ENCODE measurements around the gene SLC39A9. TPM values are rescaled to one million over a fixed set of nuclear protein-coding genes. Genes with fewer than 3 reads are reported as not detected.
"Not testable (repeated sequence)": the region's sequence is repeated elsewhere in the genome, so short reads cannot be mapped to it uniquely, and the experiment has no call there.

Gene SLC39A9
- total RNA-seq, 2 experiments from 2014 or later = 47.9 to 48.2 TPM

DNA sequence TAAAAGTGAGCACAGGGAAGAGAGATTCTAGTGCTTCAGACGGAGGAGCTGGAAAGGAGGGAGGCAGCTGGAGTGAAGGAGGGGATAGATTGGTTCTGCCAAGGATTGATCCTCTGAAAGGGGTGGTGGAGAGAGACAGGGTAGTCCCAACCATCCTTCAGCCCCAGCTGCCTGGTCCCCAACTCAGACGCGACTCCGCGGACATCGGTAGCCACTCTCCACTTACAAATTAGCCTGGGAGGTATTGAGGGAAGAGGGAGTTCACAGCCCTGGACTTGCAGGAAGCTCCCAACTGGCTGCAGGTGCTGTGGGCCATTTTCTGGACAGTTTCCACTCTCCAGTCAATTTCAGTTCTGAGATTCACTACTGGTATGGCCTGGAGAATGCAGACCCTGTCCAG is 87.2 kb downstream of the SLC39A9 start:
- no peak overlapping the region for H3K27ac Mint-ChIP-seq
- DNase-seq = no peak
- H3K27me3 Mint-ChIP-seq = peaks cover 67% of the 10 kb centered on the region
- no peaks in the 10 kb centered on the region for H3K9me3 Mint-ChIP-seq
- H3K36me3 Mint-ChIP-seq = no peaks in the 10 kb centered on the region
- H3K4me1 Mint-ChIP-seq = no peaks in the 10 kb centered on the region
- H3K4me3 Mint-ChIP-seq = no peak overlapping the region

DNA sequence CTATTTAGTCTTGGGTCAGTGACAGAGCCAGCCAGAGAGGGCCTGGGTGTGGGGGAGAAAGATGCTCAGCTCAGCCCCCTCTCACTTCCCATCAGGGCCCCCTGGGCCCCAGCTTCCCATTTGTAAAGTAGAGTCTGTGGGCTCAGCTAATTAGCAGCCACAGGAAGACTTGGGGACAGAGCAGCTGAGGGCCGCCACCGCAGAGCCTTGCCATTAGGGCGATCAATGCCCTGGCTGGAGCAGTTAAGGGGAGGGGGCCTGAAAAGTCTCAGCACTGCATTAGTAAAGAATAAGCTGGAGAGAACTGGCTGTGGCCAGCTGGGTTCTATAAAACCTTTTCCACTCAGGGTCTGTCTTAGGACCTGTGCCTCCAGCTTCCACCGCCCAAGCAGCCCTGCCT is 88.7 kb downstream of the SLC39A9 start:
- Mint-ChIP-seq H3K36me3 (no peaks in the 10 kb centered on the region), H3K4me3 (no peak overlapping the region), H3K9me3 (no peaks in the 10 kb centered on the region), H3K4me1 (no peaks in the 10 kb centered on the region), H3K27me3 (peaks cover 59% of the 10 kb centered on the region), H3K27ac (no peak overlapping the region)
- no peak for DNase-seq

DNA sequence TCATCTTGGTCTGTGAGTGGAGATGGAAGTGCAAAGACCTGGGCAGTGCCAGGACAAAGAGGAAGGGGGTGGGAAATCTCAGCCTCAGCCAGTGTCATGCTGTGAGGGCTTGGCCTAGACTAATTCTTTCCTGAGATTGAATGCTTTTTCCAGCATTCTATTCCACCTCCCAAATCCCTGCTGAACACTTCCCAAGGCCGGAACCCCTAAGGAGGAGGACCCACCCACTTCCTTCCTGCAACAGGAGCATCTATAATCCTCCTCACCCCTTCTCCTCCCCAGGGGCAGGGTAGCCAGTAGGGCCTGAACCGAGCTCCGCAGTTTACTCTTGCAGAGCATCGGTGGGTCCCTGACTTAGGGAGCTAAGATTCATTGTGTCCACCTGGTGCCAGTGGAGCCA is 89.3 kb downstream of the SLC39A9 start:
- Mint-ChIP-seq H3K4me1 (no peaks in the 10 kb centered on the region), H3K36me3 (no peaks in the 10 kb centered on the region), H3K27me3 (peaks cover 54% of the 10 kb centered on the region), H3K4me3 (no peak overlapping the region), H3K27ac (no peak overlapping the region), H3K9me3 (no peaks in the 10 kb centered on the region)
- no peak for DNase-seq

DNA sequence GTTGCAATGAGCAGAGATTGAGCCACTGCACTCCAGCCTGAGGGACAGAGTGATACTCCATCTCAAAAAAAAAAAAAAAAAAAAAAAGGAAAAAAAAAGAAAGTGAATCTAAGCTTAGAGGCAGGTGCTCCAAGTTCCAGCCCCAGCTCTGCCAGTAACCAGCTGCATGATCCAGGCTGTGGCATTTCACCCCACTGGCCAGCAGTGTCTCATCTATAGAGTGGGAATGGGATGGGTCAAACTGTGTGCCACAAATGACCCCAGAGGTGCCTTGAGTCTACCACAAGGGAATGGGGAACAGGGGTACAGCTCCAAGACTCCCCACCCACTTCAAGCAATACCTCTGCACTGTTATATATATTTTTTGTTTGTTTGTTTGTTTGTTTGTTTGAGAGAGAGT is 91.0 kb downstream of the SLC39A9 start:
- DNase-seq = no peak
- Mint-ChIP-seq H3K9me3 (no peaks in the 10 kb centered on the region), H3K27me3 (peaks cover 42% of the 10 kb centered on the region), H3K4me3 (no peak overlapping the region), H3K27ac (no peak overlapping the region), H3K4me1 (no peaks in the 10 kb centered on the region), H3K36me3 (no peaks in the 10 kb centered on the region)

DNA sequence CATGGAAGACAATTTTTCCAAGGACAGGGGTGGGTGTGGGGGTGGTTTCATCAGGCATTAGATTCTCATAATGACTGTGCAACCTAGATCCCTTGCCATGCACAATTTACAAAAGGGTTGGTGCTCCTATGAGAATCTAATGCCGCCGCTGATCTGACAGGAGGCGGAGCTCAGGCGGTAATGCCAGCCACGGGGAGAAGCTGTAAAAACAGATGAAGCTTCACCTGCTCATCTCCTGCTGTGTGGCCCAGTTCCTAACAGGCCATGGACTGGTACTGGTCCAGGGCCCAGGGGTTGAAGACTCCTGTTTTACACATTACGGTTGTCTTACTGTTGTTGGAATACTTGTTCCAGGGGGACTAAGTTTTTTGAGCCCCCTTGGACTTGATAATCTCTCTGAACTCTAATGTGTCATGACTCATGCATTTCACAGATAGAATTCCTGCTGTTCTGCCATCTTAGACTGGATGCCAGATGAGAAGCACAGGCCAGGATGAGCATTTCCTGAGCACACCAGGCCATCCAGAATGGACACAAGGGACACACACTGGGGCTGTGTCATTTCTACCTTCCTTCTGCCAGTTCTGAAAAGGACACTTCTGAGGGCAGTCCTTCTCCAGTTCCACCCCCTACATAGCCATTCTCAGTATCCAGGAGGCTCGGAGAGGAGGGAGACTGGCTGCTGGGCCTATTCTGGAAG is 91.9 kb downstream of the SLC39A9 start:
- Mint-ChIP-seq H3K27ac (no peak overlapping the region), H3K9me3 (no peaks in the 10 kb centered on the region), H3K4me3 (no peak overlapping the region), H3K36me3 (no peaks in the 10 kb centered on the region), H3K4me1 (no peaks in the 10 kb centered on the region), H3K27me3 (peaks cover 36% of the 10 kb centered on the region)
- no peak for DNase-seq

DNA sequence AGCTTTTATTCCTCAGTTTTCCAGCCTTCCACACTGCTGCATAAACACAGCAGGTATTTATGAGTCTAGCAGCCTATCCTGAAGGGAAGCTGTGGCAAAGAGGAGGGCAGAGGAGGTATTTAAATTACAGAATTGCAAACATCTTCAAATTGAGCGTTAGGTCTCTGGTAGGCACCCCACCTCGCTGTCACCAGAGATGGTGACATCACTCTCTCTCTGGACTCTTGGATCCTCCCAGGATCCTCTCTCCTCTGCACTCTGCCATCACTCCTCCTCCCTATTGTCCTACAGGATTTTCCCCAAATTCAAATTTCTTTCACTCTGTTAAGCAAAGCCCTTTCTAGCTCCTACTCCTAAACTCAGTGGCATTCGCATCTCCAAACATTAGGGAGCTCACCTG is 92.7 kb downstream of the SLC39A9 start:
- Mint-ChIP-seq H3K27me3 (peaks cover 28% of the 10 kb centered on the region), H3K9me3 (no peaks in the 10 kb centered on the region), H3K36me3 (no peaks in the 10 kb centered on the region), H3K4me1 (no peaks in the 10 kb centered on the region), H3K27ac (no peak overlapping the region), H3K4me3 (no peak overlapping the region)
- no peak for DNase-seq

DNA sequence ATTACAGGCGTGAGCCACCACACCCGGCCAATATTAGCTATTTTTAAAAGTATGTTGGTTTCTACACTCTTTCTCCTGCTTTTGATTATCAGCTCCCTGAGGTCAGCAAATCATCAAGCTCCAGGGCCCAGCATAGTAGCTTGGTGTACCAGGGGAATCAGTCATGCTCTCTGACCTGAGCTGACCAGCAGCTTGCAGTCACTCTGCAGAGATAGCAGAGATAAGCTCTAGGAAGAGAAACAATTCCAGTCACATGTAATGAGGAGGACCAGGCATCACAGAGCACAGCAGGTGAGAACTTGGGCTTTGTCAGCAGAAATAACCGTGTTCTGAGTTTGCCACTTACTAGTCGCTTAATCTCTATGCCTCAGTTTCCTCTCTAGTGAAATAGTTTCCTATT is 94.5 kb downstream of the SLC39A9 start:
- H3K4me1 Mint-ChIP-seq = no peaks in the 10 kb centered on the region
- H3K36me3 Mint-ChIP-seq = no peaks in the 10 kb centered on the region
- no peak overlapping the region for H3K27ac Mint-ChIP-seq
- DNase-seq = no peak
- no peak overlapping the region for H3K4me3 Mint-ChIP-seq
- peaks cover 13% of the 10 kb centered on the region for H3K27me3 Mint-ChIP-seq
- no peaks in the 10 kb centered on the region for H3K9me3 Mint-ChIP-seq

DNA sequence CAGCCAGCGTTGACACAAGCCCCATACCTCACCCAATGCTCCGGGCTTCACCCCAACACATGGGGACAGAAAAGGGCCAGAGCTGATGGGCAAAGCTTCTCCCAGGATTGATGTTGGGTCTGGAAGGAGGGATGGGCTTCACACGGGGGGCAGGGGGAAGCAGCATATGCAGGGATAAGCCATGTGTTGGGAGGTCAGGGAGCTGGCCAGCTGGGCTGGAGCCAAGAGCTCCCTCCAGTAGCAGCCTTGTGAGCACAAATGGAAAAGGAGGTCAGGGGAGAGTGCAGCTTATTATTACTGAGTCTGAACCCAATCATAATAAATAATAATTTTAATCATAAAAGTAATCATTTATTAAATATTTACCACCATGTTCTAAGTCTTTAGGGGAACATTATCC is 95.3 kb downstream of the SLC39A9 start:
- H3K9me3 Mint-ChIP-seq = no peaks in the 10 kb centered on the region
- no peaks in the 10 kb centered on the region for H3K36me3 Mint-ChIP-seq
- no peak overlapping the region for H3K4me3 Mint-ChIP-seq
- no peaks in the 10 kb centered on the region for H3K4me1 Mint-ChIP-seq
- peaks cover 7% of the 10 kb centered on the region for H3K27me3 Mint-ChIP-seq
- no peak for DNase-seq
- no peak overlapping the region for H3K27ac Mint-ChIP-seq

DNA sequence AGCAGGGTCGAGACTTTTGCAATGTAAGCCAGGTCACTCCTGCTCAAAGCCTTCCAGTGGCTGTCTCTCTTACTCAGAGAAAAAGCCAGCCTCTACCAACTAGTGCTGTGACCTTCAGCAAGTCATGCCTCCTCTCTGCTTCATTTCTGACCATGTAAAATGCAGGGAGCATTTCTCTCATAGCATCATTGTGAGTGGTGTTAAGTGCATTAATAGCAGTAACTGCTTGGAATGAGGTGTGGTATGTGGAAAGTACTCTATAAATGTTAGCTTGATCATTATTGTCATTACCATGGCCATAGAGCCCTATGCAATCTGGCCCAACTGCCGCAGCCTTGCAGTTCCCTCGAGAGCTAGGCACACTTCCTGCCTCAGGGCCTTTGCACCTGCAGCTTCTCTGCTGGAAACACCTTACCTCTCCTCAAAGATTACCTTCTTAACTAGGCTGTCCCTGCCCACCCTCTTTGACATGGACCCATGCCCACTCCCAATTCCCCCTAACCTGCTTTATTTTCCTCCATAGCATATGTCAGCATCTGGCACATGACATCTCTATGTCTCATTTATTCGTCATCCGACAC is 96.9 kb downstream of the SLC39A9 start:
- Mint-ChIP-seq H3K9me3 (no peaks in the 10 kb centered on the region), H3K4me1 (no peaks in the 10 kb centered on the region), H3K27ac (no peak overlapping the region), H3K36me3 (no peaks in the 10 kb centered on the region), H3K27me3 (peaks cover 3% of the 10 kb centered on the region), H3K4me3 (no peak overlapping the region)
- no peak for DNase-seq

DNA sequence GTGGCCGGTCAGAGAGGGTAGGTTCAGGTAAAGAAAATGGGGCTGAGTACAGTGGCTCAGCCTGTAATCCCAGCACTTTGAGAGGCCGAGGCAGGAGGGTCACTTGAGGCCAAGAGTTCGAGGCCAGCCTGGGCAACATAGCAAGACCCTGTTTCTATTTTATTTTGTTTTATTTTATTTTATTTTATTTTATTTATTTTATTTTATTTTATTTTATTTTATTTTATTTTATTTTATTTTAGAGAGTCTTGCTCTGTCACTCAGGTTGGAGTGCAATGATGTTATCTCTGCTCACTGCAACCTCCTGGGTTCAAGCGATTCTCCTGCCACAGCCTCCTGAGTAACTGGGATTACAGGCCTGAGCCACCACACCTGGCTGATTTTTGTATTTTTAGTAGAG is 99.4 kb downstream of the SLC39A9 start:
- not testable (repeated sequence) for H3K4me3 Mint-ChIP-seq, H3K36me3 Mint-ChIP-seq, H3K4me1 Mint-ChIP-seq, H3K9me3 Mint-ChIP-seq, H3K27me3 Mint-ChIP-seq, H3K27ac Mint-ChIP-seq, DNase-seq

DNA sequence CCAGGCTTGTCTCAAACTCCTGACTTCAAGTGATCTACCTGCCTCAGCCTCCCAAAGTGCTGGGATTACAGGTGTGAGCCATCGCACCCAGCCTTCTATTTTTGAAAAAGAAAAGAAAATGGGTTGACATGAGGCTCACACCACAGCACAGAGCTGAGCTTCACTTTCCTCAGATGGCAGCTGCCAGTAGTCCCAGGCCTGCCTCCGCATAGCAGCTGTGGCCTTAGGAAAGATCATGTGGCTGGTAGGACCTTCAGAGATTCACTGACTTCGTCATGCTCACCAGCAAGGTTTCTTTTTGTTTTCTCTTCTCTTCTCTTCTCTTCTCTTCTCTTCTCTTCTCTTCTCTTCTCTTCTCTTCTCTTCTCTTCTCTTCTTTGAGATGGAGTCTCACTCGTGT is 99.8 kb downstream of the SLC39A9 start:
- not testable (repeated sequence) for H3K36me3 Mint-ChIP-seq, H3K4me1 Mint-ChIP-seq

DNA sequence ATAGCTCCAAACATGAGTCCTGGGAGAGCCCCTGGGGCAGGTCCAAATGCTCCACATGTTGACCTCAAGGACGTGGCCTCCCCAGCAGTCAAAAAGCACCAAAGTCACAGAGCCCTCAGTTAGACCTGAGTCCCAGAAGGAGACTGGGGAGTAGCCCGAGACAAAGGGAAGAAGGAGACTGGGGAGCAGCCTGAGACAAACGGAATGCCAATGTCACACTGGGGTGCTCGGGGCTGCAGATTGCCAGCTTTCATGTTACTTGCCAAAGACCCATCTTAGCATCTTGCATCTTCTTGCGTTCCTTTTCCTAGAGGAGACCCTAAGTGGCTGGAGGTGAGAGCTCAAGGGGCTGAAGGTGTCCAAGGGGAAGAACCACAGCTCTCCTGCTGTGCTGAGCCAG is 100.9 kb downstream of the SLC39A9 start:
- Mint-ChIP-seq H3K9me3 (no peaks in the 10 kb centered on the region), H3K36me3 (no peaks in the 10 kb centered on the region), H3K27ac (no peak overlapping the region), H3K4me3 (no peak overlapping the region), H3K4me1 (no peaks in the 10 kb centered on the region), H3K27me3 (peaks cover 7% of the 10 kb centered on the region)
- no peak for DNase-seq

More for the DNA sequence above, 99.8 kb downstream of the SLC39A9 start:
- not testable (repeated sequence) for DNase-seq, H3K9me3 Mint-ChIP-seq, H3K27me3 Mint-ChIP-seq, H3K27ac Mint-ChIP-seq, H3K4me3 Mint-ChIP-seq

DNA sequence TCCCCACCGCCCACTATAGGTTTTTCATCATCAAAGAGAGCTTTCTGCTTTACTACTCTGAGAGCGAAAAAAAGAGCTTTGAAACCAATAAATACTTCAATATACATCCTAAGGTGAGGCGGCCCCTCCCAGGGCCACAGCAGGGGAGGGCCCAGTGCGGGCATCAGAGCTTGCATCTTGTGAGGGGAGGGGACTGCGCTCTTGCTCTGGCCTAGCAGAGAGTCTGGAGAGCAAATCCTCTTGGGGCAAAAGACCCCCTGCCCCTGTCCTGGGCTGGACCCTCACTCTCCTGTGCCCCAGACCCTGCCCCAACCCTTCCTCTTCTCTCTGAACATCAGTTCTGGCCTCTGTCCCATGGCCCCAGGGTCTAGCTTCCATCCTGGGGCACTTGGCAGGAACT is 101.6 kb downstream of the SLC39A9 start:
- H3K4me3 Mint-ChIP-seq = no peak overlapping the region

DNA sequence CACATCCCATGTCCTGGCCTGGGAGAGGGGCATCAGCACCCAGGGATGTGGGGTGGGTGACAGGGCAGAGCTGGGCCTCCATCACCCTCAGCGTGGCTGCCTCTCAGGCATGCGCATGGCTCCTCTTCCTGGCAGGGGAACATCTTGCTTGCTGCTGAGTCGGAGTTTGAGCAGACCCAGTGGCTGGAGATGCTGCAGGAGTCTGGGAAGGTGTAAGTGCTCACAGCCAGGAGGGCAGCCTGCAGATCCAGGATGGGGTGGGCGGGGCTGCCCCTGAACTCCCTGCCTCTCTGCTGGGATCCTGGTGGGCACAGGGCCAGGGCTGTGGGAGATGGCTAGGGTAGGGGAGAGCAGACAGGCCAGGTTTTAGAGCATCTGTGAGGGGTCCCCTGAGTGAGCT is 102.2 kb downstream of the SLC39A9 start:
- Mint-ChIP-seq H3K27me3 (peaks cover 5% of the 10 kb centered on the region), H3K4me1 (no peaks in the 10 kb centered on the region), H3K27ac (no peak overlapping the region), H3K9me3 (no peaks in the 10 kb centered on the region), H3K36me3 (no peaks in the 10 kb centered on the region), H3K4me3 (no peak overlapping the region)
- DNase-seq = no peak

More for the DNA sequence above, 101.6 kb downstream of the SLC39A9 start:
- no peak overlapping the region for H3K27ac Mint-ChIP-seq
- H3K9me3 Mint-ChIP-seq = no peaks in the 10 kb centered on the region
- no peaks in the 10 kb centered on the region for H3K36me3 Mint-ChIP-seq
- DNase-seq = no peak
- H3K4me1 Mint-ChIP-seq = no peaks in the 10 kb centered on the region
- H3K27me3 Mint-ChIP-seq = peaks cover 5% of the 10 kb centered on the region

DNA sequence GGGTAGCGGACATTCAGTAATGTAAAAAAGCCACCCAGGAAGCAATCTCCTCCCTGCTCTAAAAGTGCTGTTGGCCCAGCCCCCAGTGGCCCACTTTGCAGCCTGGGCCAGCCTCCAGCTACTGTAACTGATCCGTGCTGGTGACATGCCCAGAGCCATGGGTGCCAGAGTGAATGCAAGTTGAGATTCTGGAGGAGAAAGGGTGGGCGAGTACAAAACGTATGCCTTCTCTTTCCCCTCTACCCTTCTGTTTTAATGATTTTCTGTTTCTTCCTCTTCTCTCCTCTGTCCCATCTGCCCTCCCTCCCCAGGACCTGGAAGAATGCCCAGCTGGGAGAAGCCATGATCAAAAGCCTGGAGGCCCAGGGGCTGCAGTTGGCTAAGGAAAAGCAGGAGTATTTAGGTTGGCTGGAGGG is 102.9 kb downstream of the SLC39A9 start:
- Mint-ChIP-seq H3K4me3 (no peak overlapping the region), H3K27me3 (peaks cover 5% of the 10 kb centered on the region), H3K36me3 (no peaks in the 10 kb centered on the region)

DNA sequence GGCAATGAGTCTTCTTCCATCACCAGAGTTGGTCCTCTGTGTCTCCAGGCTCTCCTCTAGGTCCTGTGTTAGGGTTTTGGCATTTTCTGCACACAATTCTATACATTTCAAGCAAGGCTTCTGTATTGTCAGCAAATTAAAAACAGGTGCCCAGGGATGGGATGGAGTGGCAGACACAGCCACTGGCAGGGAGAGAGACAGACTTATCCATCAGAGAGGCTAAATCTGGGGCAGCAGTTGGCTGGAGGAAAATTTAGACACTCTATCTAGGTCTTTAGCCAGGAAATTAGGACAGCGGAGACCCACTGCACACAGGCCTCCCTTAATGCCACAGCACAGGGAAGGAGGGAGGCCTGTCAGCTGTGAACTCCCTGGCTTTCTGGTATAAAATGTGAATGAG is 106.3 kb downstream of the SLC39A9 start:
- no peak overlapping the region for H3K4me3 Mint-ChIP-seq
- no peaks in the 10 kb centered on the region for H3K36me3 Mint-ChIP-seq
- peaks cover 5% of the 10 kb centered on the region for H3K27me3 Mint-ChIP-seq
- DNase-seq = no peak
- H3K4me1 Mint-ChIP-seq = peaks cover 2% of the 10 kb centered on the region
- no peaks in the 10 kb centered on the region for H3K9me3 Mint-ChIP-seq
- no peak overlapping the region for H3K27ac Mint-ChIP-seq

More for the DNA sequence above, 102.9 kb downstream of the SLC39A9 start:
- DNase-seq = no peak
- Mint-ChIP-seq H3K9me3 (no peaks in the 10 kb centered on the region), H3K4me1 (peaks cover 2% of the 10 kb centered on the region), H3K27ac (no peak overlapping the region)

Data from activated naive CD8-positive, alpha-beta T cell treated with anti-CD3 and anti-CD28 coated beads for 36 hours (primary cell).